HK-2 (cell line): ENCODE measurements around the gene FAM32A.

Experiments
- DNase-seq: peaks from one replicate; pipeline ENCODE4 v3.0.0-alpha.2; 2018; ENCODE audit not compliant: unreplicated experiment

FAM32A gene

DNA sequence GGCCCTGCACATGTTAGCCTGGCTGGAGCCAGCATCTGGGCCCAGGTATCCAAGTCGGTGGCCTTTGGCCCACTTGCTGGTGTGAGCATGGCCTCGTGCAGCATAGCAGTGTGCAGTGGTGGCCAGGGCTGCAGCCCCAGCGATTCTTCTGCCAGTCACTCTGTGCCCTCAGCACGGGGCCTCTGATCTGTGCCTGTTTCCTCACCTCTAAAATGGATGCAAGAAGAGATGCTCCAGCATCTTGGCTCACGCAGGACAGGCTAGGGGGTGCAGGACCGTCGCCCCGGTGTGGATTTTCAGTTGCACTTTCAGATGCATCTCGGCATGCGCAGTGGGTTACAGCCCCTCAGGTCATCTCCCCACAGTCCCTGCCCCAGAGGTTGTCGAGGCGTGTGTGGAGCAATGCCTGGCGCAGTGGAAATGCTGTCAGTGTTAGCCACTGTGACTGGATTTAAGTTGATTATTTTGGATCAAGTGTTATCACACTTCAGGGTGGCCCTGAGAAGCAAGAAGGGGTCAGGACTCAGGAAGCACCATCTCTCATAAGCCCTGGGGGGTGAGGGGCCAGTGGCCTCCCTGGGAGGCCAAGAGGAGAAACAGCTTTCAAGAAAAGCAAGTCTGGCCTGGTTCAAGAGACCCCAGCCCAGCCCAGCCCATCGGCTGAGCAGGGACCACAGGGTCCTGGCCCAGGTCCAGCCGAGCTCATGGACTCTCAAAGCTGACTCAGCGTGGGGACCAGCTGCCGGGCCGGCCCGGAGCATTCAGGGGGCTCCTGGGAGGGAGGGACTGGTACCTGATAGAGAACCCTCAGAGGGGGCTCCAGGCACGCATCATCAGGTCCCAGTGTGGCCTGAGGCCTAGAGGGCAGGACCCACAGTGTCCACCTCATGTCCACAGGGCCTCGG lies 40.3 kb downstream of the FAM32A start:
- no peak for DNase-seq

DNA sequence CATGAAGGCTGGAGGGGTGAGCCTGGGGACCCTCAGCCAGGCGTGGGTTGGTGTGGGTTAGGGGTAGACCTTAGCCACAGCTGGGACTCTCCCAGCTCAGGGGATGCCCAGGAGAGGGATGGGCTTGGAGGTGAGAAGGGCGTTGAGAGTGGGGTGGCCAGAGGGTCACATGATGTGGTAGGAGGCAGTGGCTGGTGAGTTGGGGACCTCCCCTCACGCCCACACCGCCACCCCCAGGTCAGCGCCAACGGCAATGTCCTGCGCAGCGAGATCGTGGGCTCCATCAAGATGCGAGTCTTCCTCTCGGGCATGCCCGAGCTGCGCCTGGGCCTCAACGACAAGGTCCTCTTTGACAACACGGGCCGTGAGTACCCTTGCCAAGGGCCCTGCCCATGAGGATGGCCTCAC lies 41.0 kb downstream of the FAM32A start:
- DNase-seq = no peak

DNA sequence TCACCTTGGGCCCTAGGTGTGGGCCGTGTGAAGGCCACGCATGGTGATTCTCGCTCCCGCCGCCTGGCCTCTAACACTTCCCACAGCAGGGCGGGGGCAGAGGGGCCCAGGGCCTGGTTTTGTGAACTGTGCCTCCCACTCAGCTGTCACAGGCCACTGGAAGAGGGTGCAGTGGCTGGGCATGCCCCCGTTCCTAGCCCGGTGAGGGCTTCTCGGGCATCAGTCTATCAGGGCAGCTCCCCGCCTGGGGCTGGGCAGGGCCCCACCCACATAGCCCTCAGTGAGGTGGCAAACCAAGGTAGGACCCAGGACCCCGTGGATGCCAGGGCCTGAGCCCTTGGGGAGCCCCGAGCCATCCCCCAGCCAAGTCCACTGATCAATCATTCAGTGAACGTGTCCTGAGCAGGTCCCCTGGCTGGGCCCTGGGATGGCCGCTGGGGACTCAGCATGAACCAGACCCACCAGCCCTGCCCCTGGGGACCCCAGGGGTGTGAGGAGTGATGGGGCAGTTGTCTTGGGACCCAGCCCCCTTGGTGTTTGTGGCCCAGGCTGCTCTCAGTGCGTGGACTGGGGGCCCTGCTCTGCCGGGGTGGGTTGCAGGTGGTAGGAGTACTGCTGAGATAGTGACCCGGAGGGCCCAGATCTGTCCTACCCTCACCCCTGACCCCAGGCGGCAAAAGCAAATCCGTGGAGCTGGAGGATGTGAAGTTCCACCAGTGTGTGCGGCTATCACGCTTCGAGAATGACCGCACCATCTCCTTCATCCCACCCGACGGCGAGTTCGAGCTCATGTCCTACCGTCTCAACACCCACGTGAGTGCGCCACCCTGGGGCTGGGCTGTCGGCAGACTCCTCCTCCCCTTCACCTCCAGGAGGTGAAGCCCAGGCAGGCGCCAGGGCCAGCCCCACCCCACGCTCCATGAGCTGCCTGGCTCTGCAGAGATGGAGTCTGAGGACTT lies 41.9 kb downstream of the FAM32A start:
- DNase-seq = no peak

DNA sequence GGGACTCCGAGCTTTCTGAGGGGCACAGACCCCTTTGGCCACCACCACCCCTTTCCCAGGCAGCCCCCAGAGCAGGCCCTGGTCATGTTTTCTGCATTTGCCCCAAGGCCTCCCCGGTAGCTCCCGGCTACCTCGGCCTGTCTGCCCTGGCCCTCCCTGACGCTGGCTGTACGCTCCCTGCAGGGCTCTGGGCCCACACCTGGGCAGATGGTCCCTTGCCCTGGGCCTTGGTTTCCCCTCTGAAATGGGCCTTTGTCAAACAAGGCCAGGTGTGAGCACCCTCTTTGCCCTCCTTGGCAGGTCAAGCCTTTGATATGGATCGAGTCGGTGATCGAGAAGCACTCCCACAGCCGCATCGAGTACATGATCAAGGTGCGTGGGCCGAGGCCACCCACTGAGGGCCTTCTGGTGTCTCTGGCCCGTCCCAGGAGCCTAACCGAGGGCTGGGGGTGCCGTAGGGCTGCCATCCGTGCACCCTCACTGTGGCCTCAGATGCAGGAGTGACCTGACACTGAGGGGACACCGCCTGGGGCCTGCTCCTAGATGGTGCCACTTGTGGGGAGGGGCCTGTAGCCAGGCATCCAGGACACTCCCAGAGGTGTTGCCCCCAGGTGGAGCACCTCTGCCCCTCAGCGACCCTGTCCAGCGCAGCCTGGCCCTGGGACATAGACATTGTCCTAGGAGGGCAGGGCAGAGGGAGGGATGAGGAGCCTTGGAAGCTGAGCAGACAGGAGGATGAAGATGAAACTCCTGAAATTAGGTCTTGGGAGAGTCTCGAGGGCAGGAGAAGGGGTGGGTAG lies 42.8 kb downstream of the FAM32A start:
- DNase-seq = no peak

DNA sequence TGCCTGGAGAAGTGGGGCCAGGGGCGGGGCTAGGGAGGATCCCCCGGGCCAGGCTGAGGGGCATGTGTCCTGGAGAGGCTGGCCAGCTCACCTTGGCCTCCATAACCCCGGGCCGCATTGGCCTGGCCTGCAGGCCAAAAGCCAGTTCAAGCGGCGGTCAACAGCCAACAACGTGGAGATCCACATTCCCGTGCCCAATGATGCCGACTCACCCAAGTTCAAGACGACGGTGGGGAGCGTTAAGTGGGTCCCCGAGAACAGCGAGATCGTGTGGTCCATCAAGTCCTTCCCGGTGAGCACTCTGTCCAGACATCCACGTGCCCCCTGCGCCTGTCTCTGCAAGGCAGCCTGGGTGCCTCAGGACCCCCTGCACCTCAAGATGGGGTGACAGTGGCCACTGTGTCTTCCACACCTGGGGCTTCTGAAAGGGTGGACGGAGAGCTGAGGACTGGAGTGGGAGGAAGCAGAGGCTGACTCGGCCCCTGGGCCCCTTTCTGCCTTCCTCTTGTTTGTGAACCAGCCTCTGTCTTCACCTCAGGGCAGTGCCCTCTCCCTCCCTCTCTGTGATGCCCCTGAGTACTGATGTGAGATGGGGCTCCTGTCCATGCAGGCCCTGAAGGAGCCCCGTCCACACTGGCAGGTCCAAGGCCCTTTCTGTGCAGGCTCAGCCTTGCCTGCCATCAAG lies 43.6 kb downstream of the FAM32A start:
- no peak for DNase-seq

- DNase-seq = no peak
Measured at GRCh38 chr19:16229322-16229641, 44.1 kb downstream of the FAM32A start.

GRCh38 chr19:16232127-16232526 lies 46.9 kb downstream of the FAM32A start:
- no peak for DNase-seq

- no peak for DNase-seq
Measured at GRCh38 chr19:16232568-16232967, 47.4 kb downstream of the FAM32A start.

- DNase-seq = no peak
Measured at GRCh38 chr19:16233081-16233776, 48.0 kb downstream of the FAM32A start.

- no peak for DNase-seq
Measured at GRCh38 chr19:16233836-16234551, 48.8 kb downstream of the FAM32A start.

GRCh38 chr19:16234552-16235445 lies 49.6 kb downstream of the FAM32A start:
- no peak for DNase-seq

- no peak for DNase-seq
Measured at GRCh38 chr19:16235811-16236652, 50.8 kb downstream of the FAM32A start.
